NCI-H1930 (cell line): ENCODE results near the gene NKX2-2.

Experiments
- DNase-seq, 2 experiments: peaks; one replicate each; lab custom pipeline; 2025; lab: John Stamatoyannopoulos, UW

Gene NKX2-2

DNA sequence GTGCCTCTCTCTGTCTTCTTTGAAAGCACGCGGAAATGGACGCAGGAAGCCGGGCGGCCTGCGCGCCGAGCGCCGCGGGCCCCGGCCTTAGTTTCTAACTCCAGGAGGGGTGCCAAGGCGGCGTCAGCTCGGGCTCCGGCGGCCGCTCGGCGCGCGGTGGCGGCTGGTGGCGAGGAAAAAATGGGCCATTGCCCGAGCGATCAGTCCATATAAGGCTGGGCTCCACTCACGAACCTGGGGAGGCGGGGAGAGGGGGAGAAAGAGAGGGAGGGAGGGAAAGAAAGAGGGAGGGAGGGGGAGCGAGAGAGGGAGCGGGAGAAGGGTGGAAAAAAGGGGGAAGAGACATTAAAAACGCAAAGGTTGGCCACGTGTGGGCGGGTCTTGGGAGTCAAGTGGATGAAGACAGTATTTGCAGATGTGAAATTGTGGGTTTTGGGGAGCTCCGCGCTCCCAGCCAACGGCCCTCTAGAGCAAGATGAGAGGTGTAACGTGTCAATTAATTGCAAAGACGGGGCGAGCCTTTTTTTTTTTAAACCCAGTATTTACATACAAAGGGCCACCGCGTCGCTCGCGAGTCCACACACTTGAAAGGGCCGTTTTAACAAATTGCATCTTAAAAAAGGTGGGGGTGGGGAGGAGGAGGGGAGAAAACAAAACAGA is at the start of gene NKX2-2:
Gene NKX2-2, minus strand, starts transcription at position 184 of the 660 bp plus-strand sequence. CDS start 395 bp downstream, outside the sequence.
- no peak for DNase-seq

DNA sequence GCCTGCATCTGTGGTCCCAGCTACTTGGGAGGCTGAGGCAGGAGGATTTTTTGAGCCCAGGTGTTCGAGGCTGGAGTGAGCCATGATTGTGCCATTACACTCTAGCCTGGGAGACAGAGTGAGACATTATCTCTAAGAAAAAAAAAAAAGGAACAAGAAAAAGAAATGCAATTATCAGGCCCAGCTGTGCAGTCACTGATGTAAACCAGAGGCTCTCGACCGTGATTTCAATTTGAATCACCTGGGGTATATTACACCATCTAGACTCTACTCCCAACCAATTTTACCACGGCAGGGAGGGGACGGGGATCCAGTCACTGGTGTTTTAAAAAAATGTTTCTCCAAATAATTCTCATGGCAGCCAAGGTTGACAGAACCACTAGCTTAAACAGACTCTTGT is 48.8 kb upstream of the NKX2-2 start:
- DNase-seq = no peak

DNA sequence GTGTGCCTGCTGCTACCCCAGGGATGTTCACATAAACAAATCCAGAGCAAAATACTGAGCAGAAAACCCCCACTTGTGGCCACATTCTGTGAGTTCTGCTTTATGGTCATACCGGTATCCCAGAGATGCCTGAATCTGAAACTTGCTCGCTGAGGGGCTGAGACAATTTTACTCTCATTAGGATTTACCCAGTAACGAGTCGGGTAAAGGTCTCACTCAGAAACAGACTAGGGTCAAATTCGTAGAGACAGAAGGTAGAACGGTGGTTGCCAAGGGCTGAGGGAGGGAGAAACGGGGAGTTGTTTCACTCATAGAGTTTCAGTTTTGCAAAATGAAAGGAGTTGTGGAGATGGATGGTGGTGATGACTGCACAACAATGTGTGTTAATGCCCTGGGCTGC is 45.4 kb upstream of the NKX2-2 start:
- DNase-seq = no peak

DNA sequence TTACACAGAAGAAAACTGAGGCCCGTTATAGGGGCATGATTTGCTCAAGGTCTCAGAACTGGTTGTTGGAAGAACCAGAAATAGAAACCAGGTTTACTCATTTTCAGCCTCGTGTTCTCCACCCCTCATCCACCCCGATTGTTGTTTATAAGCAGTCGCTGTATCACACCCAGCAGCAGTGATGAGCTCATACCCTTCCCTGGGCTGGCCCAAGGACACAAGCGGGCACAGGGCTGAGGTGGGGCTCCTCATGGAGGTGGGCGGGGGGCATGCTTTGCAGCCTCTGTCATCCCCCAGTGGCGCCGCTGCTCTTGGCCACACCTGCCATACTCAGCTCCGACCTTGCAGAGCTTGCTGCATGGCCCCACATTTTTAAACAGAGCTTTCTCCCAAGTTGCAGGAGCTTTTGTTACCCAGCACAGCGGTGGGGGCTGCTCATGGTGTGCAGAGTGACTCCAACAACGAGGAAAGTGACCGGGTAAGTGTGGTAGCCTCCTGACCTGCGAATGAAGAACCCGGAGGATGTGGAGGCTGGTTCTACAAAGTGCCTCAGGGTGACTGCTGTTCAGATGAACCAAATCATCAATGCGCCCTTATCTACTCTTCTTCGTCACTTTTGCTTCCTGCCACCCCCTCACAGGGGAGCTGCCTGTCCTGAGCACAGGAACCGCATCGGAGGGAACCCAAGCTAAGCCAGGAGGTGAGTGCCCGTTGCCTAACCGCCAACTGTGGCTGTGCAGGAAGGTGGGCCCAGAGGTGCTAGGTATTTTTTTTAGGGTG is 43.6 kb upstream of the NKX2-2 start:
- no peak for DNase-seq

DNA sequence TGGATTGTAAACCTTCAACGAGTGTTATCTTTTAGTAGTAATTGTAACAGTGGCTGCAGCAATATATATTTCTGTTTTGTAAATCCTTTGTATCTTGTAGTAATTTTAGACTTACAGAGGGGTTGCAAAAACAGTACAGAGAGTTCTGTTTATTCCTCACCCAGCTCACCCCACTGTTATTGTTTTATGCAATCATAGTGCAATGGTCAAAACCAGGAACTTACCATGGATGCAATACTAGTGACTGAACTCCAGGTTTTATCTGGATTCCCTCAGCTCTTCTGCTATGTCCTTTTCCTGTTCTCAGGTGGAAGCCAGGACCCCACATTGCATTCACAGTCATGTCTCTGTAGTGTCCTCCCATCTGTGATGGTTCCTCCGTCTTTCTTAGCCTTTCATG is 42.5 kb upstream of the NKX2-2 start:
- no peak for DNase-seq

DNA sequence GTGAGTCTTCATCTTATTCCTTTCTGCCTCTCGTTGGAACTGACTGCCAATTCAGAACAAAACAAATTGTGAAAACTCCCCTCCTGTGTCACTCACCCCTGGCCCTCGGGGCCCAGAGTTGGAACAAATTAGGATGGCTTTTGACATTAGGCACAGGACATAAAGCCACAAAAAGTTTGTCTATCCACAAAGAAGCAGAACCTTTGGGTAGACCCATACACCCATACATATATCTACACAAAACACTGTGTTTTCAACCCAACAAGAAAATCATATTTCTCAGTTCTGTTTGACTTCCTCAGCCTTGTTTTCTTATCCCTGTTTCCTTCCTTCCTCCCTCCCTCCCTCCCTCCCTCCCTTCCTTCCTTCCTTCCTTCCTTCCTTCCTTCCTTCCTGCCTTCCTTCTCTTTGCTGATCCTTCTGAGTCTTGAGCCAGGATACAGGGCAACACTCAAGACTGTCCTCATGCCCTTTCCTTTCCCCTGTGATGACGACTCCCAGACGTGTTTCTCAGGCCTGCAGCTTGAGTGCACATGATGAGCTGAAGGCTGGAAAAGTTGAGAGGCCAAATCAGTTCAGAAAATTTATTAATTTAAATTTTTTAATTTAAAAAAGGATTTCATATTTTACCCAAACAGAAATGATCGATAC is 41.7 kb upstream of the NKX2-2 start:
- DNase-seq = no peak

DNA sequence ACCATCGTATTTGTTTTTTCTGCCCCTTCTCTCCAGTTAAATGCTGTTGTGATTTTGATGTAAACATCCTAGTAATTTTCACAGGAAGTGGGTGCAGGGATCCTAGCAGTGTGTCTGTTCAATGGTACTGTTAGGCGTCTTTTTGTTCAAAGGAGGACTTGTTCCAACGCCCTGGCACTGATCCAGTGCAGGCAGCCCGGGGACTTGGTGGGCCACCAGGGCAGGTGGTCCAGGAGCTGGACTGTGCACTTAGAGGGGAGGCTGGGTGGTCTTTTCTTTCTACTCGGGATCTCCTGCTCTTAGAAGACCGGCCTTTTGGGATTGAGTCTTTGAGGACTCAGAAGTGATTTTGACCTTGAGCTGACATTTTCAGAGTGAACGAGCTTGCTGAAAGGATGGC is 41.1 kb upstream of the NKX2-2 start:
- no peak for DNase-seq

DNA sequence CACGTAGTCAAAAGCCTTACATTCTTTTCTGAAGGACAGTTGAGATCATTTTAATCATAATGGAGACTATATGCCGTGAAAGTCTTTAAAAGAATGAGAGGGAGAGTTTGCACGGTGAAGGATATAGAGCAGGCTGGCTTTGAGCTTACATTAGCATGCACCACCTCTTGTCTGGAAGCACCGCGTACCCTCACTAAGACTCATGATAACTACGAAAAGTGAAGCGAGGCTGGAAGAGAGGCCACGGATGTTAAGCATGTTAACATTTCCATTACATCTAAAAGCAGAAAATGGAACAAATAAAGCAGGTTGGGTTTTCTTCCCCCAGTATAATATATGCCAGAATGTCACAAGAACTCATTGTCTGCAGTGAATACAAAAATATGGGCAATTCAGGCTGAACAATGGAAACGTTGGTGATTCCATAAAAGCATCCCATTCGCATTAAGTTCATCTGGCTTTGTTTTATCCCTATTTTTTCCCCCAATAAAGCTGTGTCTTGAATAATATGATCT is 40.6 kb upstream of the NKX2-2 start:
- DNase-seq = no peak

DNA sequence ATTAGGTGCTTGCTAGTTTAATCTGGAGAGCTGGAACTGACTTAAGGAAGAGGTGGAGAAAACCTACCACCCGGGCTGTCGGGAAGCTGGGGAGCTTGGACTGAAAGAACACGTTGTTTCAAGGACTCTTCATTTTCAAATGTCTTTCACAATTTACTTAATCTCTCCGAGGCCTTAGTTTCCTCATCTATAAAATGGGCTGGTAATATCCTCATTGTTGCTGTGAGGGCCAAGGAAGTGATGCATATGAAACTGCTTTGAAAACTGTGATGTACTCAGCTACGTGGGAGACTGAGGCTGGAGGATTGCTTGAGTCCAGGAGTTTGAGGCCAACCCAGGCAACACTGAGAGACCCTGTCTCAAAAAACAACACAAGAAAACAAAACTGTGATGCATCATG is 36.7 kb upstream of the NKX2-2 start:
- no peak for DNase-seq

DNA sequence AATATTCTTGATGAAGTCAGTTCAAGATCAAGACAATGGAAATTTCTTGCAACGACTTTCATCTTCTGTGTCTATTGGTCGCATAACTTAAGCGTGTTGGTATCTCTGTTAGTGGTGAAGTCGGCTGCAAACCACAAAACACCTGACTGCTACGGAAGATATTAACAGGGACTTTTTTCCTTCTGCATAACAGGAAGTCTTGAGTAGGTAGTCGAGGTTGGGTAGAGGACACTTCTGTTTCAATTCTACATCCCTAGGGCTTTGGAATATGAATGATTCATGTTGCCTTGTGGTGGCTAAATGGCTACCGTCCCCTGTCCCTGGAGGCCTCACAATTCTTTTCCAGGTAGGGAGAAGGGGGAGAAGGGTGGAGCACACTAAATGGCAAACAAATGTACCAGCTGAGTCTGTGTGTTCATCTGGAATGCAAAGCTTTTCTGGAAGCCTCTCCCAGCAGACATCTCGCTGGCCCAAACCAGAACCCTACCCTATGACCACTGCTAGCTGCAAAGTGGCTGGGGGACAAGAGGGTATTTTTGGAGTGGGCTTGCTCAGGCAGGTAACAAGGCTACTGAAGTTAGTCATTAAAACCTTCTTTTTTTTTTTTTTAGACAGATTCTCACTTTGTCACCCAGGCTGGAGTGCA is 34.6 kb upstream of the NKX2-2 start:
- DNase-seq = no peak

DNA sequence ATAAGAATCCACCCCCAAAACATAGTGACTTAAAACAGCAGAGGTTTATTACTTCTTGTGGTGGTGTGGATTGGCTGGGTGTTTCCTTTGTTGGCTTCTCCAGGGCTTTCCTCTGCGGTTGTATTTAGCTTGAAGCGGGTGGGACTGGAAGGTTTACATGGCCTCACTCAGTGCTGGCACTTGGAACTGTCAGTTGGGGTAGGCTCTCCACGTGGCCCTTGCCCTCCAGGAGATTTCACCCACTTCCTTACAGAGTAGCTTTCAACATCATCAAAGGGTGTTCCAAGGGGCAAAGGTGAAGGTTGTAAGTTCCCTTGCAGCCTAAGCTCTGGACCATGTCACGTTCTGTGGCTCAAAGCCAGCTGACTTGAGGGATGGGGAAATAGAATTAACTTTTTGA is 32.5 kb upstream of the NKX2-2 start:
- no peak for DNase-seq

DNA sequence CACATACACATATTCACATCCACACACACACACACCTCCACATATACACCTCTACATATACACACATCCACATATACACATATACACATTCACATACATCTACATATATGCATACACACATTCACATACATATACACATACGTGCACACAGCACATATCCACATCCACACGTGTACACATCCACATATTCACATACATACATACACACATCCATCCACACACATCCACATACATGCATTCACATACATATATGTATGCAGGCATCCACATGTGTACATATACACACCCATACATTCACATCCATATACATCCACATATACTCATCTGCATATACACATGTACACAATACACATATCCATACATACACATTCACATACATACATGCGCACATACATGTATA is 25.6 kb upstream of the NKX2-2 start:
- DNase-seq = no peak

DNA sequence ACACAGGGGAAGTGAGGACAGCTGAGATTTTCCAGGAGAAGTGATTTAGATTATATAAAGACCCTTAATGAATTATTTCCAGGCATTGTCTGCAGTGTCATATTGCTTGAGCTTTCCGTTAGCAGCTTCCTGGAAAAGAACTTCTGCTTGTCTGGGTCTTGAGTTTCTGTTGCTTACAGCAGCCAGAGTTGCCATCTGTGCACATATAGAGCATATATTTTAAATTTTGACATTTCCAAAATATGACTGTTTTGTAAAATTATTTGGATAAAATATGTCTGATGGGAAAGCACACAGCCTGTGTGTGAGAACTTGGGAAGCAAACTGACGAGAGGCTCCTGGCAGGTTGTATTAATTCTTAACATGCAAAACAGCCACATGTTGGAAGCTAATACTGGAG is 21.0 kb upstream of the NKX2-2 start:
- no peak for DNase-seq

DNA sequence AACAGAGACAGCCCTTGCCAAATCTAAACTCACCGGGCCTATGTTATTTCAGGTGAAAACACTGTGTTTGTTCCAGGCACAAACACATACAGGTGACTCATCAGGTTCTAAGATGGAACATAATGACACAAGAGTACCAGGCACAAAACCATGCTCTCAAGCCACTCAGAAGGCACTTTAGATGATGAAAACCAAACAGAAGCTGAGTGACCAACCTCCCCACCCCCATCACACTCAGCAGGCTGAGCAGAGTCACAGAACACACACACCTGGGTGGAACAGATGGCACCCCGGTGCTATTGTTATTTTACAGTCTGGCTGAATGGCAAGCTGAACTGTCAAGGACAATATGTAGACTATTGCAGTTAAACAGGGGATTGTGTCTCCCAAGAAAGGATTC is 20.6 kb upstream of the NKX2-2 start:
- DNase-seq = peak in 1 of 2 experiments; percentile 40

DNA sequence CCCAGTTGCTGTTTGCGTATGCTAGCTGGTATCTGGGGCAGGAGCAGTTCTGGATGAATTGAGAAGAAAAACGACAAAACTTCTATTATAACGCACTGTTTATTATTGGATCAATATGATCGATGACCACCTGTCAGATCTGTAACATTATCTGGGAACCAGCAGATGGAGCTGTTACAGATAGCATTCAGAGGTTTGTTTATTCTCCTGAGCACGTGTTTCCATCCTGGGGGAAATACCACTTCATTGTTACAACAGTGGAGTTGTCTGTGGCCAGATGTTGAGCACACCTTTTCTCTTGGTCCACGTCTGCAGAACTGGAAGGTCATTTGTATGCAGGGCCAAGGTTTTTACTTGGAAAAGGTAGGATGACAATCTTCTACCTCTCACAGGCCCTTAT is 16.0 kb upstream of the NKX2-2 start:
- no peak for DNase-seq

DNA sequence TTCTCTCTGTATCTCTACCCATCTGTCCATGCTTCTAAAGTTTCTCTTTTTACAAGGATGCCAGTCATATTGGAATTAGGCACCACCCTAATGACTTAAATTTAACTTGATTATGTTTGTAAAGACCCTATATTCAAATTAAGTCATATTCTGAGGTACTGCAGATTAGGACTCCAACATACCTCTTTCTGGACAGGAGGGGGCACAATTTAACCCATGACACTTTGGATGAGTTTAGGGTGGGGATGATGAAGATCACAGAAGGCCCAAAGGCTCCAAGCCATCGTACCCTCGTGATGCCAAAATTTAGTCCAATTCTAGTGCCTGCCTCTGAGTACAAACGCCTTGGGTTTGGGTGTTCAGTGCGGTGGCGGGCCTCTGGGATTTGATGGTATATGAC is 15.0 kb upstream of the NKX2-2 start:
- DNase-seq = no peak

DNA sequence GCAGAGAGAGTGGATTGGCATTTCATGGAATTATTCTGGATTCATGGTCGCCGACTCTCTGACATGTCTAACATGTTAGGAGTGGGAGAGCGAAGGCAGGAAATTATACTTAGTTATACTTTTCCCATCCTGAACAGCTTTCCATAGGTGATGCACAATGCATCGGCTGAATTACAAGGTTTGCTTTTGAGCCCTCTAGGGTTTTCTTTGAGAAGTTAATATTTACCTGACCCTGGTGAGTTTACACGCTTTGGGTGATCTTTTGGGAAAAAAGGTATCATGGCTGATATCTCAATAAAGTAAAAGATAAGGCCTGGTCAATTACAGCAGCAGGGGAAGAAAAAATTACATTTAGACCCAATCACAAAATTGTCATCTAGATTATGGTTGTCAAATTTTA is 14.0 kb upstream of the NKX2-2 start:
- no peak for DNase-seq

DNA sequence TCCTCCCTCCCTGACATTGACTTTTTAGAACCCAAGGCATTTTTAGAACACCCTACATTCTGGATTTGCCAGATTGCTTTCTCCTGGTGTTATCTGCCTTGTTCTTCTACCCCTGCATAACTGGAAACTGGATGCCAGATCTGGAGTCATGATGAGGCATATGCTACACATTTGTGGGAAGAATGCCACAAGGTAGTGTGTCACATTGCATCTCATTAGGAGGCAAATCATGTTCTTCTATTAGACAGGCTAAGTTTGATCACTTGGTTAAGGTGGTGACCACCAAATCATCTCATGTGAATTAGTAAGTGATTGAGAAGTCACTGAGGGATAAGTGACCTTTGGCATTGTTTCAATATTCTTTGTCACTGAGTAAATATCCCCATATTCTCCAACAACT is 12.9 kb upstream of the NKX2-2 start:
- DNase-seq = no peak

DNA sequence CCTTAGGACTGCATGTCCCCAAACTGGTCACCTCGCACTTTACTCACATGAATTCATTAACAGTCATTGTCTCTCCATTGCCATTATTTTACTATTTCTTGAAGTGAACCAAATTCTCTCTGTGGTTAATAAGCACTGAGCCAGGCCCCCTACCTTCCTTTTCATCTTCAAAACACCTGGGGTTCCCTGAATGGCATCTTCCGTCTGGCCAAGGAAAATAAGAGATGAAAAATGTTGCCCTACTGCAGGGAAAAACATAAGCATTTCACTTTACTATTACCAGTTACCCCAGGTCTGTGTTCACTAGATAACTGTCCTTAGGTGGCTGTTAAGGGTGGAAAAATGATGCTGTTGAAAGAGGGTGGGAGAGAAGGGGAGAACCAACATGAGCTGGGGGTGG is 10.0 kb upstream of the NKX2-2 start:
- DNase-seq = no peak

DNA sequence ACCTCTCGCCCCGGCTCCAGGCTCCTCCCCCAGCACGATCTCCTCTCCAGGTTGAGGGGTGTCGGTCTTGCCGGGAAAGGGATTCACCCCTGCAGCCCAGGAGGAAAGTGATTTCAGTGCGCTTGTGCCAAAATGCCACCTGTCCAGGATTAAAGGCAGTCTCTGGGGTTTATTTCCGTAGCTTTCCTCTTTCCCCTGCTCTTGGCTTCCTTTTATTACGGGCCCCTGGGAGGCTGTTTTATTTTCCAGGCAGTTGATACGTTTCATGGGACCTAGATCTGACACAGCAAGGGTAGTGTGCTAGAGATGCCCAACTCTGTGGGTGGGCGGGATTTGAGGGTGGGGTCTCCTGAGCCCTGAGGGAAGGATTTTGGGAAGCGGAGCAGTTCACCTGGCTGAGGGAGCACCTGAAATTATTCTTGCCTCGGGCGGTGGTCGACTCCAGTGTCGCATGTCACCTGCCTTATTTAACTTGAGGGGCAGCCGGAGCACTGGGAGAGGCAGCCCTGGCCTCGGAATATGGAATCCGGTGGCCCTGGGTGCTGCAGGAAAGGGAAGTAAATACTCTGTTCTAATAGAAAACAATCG is 9.5 kb upstream of the NKX2-2 start:
- DNase-seq = no peak

DNA sequence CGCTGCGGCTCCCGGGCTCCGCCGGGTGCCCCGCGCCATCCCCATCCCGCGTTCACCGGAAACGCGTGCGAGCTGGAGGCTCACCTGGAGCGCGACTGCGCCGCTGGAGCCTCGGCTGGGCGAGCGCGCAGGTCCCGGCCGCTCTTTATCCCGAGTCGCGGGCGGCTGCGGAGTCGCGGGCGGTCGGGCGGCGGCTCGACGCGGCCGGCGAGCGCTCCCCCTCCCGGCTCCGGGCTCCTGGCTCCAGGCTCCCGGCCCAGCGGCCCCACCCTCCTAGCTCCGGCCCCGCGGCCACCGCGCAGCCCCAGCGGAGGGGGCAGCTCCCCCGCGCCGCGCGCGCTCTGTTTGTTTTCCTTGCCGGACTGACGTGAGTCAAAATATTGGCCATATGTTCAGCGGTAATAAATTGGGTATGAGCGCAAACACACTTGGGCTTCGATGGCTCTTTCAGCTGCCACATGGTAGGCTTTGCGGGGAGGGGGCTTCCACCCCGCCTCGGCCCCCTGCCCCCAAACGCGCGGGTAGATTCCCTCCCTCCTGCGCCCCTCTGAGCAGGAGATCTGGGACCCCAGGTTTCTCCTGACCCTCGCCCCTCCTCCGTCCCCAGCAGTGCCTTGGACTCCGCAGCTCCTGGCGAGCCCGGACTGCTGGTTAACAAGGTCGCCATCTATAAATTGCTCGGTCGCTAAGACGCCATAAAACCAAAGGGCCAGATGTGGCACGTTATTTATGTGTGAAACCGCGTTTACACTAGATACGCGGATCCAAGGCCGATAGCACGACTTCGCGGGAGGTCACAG is 8.8 kb upstream of the NKX2-2 start:
- peak in 1 of 2 experiments; percentile 41 for DNase-seq
